Astrocyte of the spinal cord (primary cell): ENCODE data around the gene GFRA3.

Experiments used
- DNase-seq: peaks from one replicate; pipeline ENCODE4 v3.0.0; 2011; ENCODE audit warnings: low read depth, low spot score
- H3K4me3 ChIP-seq: 2 replicates; pipeline ENCODE4 v1.5.1; 2011; ENCODE audit warnings: low read depth, mild to moderate bottlenecking, low read length, moderate library complexity
- CTCF ChIP-seq: IDR thresholded peaks from 2 replicates; pipeline ENCODE4 v1.5.1; 2012; ENCODE audit warnings: low read depth, mild to moderate bottlenecking, low read length, inconsistent platforms
- in situ Hi-C: cut with HindIII; loops from 2 replicates; pipeline ENCODE4 v1.10.0; 2017; ENCODE audit warnings: low sequenced_read_pairs

The GFRA3 gene

GRCh38 chr5:138287246-138287645 is 12.8 kb upstream of the GFRA3 start:
- no peak for TF ChIP-seq CTCF
- H3K4me3 ChIP-seq = no peak overlapping the region
- no peak for DNase-seq
- in situ Hi-C loops = no loop called here

GRCh38 chr5:138282920-138283742 is 8.7 kb upstream of the GFRA3 start:
- DNase-seq = peak; percentile 51
- H3K4me3 ChIP-seq = no peak overlapping the region
- peak; percentile 58 for TF ChIP-seq CTCF
- in situ Hi-C loops = no loop called here

GRCh38 chr5:138280915-138281314 is 6.5 kb upstream of the GFRA3 start:
- in situ Hi-C loops = no loop called here
- no peak for TF ChIP-seq CTCF
- DNase-seq = no peak
- H3K4me3 ChIP-seq = no peak overlapping the region

- H3K4me3 ChIP-seq = no peak overlapping the region
- no peak for DNase-seq
- in situ Hi-C loops = no loop called here
- TF ChIP-seq CTCF = no peak
These were observed 2.1 kb upstream of the GFRA3 start for GRCh38 chr5:138276402-138277054.

- no peak overlapping the region for H3K4me3 ChIP-seq
- in situ Hi-C loops = no loop called here
- no peak for TF ChIP-seq CTCF
- no peak for DNase-seq
These were observed 1.5 kb upstream of the GFRA3 start for GRCh38 chr5:138275895-138276294.

- no peak for TF ChIP-seq CTCF
- H3K4me3 ChIP-seq = no peak overlapping the region
- in situ Hi-C loops = no loop called here
- DNase-seq = no peak
These were observed 960 bp upstream of the GFRA3 start for GRCh38 chr5:138275379-138275782.
